ENCODE data around the gene EPG5.

DNA sequence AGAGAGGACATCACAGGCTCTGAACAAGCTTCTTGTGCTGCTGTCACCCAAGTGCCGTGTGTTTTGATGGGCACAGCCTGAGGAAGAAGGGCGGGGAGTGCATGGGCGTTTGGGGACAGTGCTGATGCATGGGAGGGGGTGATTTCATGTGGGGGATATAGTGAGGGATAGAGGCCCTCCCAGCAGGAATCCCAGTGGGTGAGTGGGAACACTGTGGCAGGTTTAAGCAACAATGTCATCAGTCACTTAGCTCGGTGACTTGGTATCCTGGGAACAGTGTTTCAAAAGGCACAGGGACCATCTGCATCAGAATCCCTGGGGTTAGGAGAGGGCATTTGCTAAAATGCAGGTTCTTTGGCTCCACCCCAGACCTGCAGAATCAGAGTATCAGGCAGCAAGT, 141.0 kb downstream of the EPG5 start:
- TF ChIP-seq, protein P1, sequence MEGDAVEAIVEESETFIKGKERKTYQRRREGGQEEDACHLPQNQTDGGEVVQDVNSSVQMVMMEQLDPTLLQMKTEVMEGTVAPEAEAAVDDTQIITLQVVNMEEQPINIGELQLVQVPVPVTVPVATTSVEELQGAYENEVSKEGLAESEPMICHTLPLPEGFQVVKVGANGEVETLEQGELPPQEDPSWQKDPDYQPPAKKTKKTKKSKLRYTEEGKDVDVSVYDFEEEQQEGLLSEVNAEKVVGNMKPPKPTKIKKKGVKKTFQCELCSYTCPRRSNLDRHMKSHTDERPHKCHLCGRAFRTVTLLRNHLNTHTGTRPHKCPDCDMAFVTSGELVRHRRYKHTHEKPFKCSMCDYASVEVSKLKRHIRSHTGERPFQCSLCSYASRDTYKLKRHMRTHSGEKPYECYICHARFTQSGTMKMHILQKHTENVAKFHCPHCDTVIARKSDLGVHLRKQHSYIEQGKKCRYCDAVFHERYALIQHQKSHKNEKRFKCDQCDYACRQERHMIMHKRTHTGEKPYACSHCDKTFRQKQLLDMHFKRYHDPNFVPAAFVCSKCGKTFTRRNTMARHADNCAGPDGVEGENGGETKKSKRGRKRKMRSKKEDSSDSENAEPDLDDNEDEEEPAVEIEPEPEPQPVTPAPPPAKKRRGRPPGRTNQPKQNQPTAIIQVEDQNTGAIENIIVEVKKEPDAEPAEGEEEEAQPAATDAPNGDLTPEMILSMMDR (IDR thresholded peaks at IDR 0.05) = no peak
- no peak for TF ChIP-seq EZH2 (IDR thresholded peaks at IDR 0.05)

Data from neural progenitor cell (in vitro differentiated cells).